SKM-1 treated with dmso at 0.1 percent for 144 hours (cell line): ENCODE results near the gene VASN.

Experiments
- DNase-seq: peaks from one replicate; lab custom pipeline; 2025; ENCODE audit not compliant: unreplicated experiment; lab: John Stamatoyannopoulos, UW

Gene VASN

DNA sequence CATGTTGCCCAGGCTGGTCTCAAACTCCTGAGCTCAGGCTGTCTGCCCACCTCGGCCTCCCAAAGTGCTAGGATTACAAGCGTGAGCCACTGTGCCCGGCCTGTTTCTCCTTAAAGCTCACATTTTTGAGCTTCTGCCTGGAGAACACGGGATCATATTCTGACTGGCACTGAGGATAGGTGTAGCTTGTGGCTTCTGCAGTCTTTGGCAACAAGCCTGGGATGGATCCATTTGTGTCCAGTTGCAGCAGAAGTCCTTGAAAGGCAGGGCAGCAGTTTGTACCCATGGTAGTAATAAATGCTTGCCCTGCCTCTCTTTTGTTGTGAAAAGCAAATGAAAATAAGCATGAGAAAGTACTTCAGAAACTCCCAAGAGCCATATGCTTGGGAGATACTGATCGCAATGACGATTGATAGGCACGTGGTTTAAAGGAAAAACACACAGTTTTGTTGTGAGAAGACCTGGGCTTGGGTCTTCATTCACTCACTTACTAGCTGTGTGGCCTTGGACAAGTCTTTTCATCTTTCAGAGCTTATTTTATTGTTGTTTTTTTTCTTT, 47.8 kb downstream of the VASN start:
- DNase-seq: no peak

DNA sequence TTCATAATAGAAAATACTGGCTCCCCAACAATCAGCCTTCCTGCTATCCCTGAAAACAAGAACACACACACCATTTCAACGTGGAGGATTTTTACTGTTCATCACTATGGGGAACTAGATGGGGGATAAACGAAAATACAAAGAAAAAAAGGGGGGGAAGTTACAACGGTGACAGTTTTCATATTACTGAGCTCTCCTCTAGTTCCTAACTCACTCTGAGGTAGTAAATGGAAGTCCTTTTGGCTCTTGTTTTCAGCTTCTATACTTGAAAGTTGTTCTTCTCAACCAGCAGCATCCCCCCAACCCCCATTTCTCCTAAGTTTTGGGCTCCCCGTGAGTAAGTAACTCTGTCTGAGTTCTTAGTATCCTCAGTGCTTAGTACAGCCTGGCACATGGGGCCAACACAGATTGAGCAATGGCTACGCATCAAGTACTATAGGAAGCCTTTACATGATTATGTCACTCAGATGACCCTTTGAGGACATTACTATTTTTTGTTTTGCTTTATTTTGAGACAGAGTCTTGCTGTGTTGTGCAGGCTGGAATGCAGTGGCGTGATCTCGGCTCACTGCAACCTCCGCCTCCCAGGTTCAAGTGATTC, 49.0 kb downstream of the VASN start:
- DNase-seq: peak; percentile 47

DNA sequence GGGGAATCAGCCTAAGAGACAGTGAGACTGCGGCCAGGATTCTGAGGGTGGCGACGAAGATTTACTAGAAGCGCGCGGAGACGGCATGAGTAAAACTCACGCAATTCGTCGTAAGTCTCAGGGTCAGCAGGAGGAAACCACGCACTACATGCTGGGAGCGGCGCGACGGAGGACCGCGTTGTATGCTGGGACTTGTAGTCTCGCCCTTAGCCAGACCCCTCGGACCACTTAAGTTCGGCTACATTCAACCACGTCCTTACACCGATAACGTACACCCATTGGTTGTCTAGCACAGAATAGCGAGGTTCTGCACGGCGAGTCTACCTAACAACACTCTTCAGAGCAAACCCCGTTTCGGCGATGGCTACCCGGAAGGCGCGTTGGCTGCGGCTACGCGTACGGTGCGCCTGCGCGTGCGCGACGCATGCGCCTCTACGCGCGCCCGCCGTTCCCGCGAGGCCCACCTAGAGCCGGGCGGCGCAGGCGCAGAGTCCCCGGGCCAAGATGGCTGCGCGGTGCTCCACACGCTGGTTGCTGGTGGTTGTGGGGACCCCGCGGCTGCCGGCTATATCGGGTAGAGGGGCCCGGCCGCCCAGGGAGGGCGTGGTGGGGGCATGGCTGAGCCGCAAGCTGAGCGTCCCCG, 53.9 kb downstream of the VASN start, which contains the start of gene DNAJA3:
TSS of gene DNAJA3 (plus strand) at position 491 of the 643 bp plus-strand sequence. CDS start at position 505, 14 bp downstream.
- DNase-seq: peak; percentile 90

DNA sequence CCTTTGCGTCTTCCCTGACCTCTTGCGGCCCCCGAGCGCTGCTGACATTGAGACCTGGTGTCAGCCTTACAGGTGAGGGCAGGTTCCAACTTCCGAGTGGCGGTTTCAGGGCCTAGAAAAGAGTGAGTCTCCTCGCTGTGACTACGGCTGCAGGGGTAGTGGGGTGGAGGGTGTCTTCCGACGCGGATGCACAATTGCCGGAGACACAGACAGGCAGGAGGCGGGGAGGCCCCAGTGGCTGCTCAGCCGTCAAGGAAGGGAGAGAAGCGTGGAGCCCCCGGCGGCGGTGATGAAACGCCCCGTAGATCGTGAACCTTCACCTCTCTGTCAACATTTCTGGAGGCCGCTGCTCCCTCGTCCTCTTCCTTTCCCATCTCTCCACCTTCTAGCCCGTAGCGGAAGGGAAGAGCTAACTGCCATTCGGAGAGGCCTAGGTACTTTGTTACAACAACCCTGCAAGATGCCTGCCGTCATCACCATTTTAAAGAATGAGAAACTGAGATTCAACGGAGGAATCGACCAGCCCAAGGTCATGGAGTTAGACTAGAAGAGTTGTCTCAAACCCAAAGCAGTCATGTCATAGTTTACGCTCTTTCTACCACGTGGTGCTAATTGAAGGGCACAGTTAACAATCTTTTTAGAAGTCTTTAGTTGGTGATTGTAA, 54.5 kb downstream of the VASN start:
- DNase-seq: no peak

- DNase-seq: no peak
Measured at GRCh38 chr16:4426722-4427372, 55.2 kb downstream of the VASN start.

GRCh38 chr16:4428500-4428899, 56.9 kb downstream of the VASN start:
- no peak for DNase-seq

DNA sequence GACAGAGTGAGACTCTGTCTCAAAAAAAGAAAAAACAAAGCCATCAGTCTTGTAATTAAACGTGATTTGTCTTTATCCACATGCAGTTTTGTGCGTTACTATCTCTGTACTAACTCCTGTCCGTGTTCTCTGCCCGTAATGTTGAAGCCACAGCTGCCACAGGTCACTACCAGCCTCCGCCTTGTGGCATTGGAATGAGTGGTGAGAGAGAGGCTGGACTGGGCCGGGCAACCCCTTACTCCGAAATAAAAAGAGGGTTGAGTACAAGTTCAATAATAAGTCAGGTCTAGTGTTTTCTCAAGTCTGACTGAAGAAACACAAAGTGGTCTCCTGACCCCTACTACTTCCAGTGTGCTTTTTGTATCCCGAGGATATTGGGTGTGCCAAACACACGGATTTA, 59.4 kb downstream of the VASN start:
- DNase-seq: no peak
